Measurements from ENCODE around the gene PLD3.

DNA sequence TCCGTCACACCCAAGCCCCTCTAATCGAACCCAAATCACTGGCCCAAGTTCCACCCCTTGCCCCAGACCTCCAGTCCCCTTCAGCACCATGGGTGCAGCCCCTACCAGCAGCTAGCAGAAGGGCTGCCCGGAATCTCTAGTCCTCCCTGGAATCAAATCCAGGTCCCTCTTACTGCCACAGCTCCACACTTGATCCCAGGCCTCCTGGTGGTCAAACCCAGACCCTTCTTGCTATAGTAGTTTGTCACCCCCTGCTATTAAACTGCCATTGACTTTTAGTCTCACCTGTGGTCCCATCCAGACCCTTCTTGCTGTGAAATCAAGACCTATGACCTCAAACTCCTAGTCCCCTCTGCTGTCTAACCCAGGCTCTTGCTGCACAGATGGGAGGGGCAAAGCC lies 32.8 kb downstream of the PLD3 start:
- TF ChIP-seq, protein P1, sequence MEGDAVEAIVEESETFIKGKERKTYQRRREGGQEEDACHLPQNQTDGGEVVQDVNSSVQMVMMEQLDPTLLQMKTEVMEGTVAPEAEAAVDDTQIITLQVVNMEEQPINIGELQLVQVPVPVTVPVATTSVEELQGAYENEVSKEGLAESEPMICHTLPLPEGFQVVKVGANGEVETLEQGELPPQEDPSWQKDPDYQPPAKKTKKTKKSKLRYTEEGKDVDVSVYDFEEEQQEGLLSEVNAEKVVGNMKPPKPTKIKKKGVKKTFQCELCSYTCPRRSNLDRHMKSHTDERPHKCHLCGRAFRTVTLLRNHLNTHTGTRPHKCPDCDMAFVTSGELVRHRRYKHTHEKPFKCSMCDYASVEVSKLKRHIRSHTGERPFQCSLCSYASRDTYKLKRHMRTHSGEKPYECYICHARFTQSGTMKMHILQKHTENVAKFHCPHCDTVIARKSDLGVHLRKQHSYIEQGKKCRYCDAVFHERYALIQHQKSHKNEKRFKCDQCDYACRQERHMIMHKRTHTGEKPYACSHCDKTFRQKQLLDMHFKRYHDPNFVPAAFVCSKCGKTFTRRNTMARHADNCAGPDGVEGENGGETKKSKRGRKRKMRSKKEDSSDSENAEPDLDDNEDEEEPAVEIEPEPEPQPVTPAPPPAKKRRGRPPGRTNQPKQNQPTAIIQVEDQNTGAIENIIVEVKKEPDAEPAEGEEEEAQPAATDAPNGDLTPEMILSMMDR (optimal IDR thresholded peaks at IDR 0.05 in 1 of 3, IDR thresholded peaks at IDR 0.05 in 1 of 3, conservative IDR thresholded peaks at IDR 0.05 in 1 of 3; ENCODE audit: extremely low read depth in 1 of 3, insufficient read depth in 2 of 3, low read length in 3 of 3): no peak
- no peak for TF ChIP-seq EZH2 (IDR thresholded peaks at IDR 0.05; ENCODE audit: low read length)
